ENCODE measurements around the gene EZH1. TPM values are rescaled to one million over a fixed set of nuclear protein-coding genes. Genes with fewer than 3 reads are reported as not detected.

Gene EZH1
- total RNA-seq, 1 donor from 2014 or later: 18.2 TPM

DNA sequence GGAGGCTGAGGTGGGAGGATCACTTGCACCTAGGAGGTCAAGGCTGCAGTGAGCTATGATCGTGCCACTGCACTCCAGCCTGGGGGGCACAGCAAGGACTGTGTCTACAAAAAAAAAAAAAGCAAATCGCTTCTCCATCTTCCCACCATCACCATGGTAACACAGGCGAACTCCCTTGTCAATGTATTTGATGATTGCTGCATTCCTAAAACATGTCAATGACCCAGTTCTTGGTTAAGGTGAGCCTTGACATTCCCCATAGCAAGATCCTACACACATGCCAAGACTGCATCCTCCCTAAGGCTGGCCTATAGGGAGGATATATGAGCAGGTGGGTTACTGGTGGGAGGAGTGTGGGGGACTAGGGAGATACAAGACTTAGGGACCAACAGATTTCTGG is 50.3 kb downstream of the EZH1 start:
- Histone ChIP-seq H3K4me3 (ENCODE audit: low read depth, low read length) (no peak overlapping the region), H3K27me3 (ENCODE audit: control insufficient read depth, insufficient read depth, low read length) (no peaks in the 10 kb centered on the region), H3K36me3 (ENCODE audit: control insufficient read depth, insufficient read depth, low read length) (no peaks in the 10 kb centered on the region)
- FAIRE-seq: no peak
- DNase-seq (ENCODE audit: low read depth): no peak
- TF ChIP-seq, protein P1, sequence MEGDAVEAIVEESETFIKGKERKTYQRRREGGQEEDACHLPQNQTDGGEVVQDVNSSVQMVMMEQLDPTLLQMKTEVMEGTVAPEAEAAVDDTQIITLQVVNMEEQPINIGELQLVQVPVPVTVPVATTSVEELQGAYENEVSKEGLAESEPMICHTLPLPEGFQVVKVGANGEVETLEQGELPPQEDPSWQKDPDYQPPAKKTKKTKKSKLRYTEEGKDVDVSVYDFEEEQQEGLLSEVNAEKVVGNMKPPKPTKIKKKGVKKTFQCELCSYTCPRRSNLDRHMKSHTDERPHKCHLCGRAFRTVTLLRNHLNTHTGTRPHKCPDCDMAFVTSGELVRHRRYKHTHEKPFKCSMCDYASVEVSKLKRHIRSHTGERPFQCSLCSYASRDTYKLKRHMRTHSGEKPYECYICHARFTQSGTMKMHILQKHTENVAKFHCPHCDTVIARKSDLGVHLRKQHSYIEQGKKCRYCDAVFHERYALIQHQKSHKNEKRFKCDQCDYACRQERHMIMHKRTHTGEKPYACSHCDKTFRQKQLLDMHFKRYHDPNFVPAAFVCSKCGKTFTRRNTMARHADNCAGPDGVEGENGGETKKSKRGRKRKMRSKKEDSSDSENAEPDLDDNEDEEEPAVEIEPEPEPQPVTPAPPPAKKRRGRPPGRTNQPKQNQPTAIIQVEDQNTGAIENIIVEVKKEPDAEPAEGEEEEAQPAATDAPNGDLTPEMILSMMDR (IDR thresholded peaks at IDR 0.05; ENCODE audit: insufficient read depth, low read length, severe bottlenecking): no peak

DNA sequence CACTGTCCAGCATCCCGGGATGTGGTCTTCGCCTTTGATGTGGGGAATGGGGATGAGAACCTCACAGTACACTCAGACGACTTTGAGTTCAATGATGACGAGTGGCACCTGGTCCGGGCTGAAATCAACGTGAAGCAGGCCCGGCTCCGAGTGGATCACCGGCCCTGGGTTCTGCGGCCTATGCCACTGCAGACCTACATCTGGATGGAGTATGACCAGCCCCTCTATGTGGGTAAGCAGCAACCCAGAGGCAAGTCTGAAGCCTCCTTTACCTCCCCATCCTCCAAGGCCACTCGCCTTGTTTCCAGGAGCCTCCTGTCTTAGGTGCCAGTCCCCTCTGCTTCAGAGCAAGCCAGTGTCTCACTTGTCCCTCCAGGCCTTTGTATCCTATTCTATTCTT is 52.4 kb downstream of the EZH1 start:
- no peaks in the 10 kb centered on the region for H3K36me3 ChIP-seq (ENCODE audit: control insufficient read depth, insufficient read depth, low read length)
- TF ChIP-seq, protein P1 (IDR thresholded peaks at IDR 0.05; ENCODE audit: insufficient read depth, low read length, severe bottlenecking): no peak
- H3K4me3 ChIP-seq (ENCODE audit: low read depth, low read length): no peak overlapping the region
- FAIRE-seq (no peak), DNase-seq (ENCODE audit: low read depth) (no peak)
- H3K27me3 ChIP-seq (ENCODE audit: control insufficient read depth, insufficient read depth, low read length): no peaks in the 10 kb centered on the region

DNA sequence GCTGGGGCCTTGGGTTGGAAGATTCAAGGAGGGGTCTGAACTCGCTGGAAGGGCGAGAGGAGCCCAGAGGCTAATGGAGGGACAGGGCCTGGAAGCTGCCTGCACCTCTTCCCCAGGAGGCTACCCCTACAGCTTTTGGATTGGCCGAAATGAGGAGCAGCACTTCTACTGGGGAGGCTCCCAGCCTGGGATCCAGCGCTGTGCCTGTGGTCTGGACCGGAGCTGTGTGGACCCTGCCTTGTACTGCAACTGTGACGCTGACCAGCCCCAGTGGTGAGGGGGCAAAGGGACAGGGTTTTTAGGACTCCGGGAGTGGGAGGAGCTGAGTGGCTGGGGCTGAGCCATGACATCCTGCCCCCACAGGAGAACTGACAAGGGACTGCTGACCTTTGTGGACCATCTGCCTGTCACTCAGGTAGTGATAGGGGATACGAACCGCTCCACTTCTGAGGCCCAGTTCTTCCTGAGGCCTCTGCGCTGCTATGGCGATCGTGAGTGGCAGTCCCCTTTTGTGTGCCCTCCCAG is 53.8 kb downstream of the EZH1 start:
- Histone ChIP-seq H3K36me3 (ENCODE audit: control insufficient read depth, insufficient read depth, low read length) (no peaks in the 10 kb centered on the region), H3K4me3 (ENCODE audit: low read depth, low read length) (no peak overlapping the region), H3K27me3 (ENCODE audit: control insufficient read depth, insufficient read depth, low read length) (no peaks in the 10 kb centered on the region)
- TF ChIP-seq, protein P1 (IDR thresholded peaks at IDR 0.05; ENCODE audit: insufficient read depth, low read length, severe bottlenecking): no peak
- no peak for DNase-seq (ENCODE audit: low read depth)
- FAIRE-seq: peak; percentile 43

DNA sequence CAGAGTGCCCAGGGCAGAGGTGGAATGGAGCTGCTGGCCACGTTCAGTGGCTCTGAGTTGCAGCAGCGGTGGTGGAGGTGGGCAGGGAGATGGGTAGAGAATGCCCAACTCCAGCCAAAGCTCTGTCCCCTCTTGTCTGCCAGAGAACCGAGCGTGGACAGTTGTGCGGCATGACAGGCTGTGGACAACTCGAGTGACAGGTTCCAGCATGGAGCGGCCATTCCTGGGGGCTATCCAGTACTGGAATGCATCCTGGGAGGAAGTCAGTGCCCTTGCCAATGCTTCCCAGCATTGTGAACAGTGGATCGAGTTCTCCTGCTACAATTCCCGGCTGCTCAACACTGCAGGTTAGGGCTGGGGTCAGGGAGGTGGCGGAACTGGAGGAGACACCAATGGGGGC is 54.2 kb downstream of the EZH1 start:
- DNase-seq (ENCODE audit: low read depth) (no peak), FAIRE-seq (no peak)
- TF ChIP-seq, protein P1 (IDR thresholded peaks at IDR 0.05; ENCODE audit: insufficient read depth, low read length, severe bottlenecking): no peak
- Histone ChIP-seq H3K27me3 (ENCODE audit: control insufficient read depth, insufficient read depth, low read length) (no peaks in the 10 kb centered on the region), H3K4me3 (ENCODE audit: low read depth, low read length) (no peak overlapping the region), H3K36me3 (ENCODE audit: control insufficient read depth, insufficient read depth, low read length) (no peaks in the 10 kb centered on the region)

DNA sequence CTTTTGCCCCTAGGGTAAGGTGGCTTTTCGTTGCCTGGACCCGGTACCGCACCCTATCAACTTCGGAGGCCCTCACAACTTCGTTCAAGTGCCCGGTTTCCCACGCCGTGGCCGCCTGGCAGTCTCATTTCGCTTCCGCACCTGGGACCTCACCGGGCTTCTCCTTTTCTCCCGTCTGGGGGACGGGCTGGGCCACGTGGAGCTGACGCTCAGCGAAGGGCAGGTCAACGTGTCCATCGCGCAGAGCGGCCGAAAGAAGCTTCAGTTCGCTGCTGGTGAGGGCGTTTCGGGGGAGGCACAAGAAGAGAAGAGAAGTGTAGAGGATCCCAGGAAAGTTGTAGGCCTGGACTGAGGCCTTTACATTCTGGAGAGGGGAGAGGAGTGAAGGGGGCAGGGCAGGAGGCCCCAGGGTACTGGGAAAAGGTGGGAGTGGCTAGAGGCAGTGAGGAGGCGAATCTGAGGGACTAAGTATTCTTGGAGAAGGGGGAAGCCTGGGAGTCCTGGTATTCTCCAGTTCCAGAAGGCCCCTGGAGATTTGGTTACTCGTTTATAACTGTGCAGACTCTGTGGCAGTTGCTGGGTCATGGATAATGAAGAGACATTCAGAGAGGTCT is 57.0 kb downstream of the EZH1 start:
- TF ChIP-seq, protein P1 (IDR thresholded peaks at IDR 0.05; ENCODE audit: insufficient read depth, low read length, severe bottlenecking): no peak
- H3K27me3 ChIP-seq (ENCODE audit: control insufficient read depth, insufficient read depth, low read length): no peaks in the 10 kb centered on the region
- H3K4me3 ChIP-seq (ENCODE audit: low read depth, low read length): no peak overlapping the region
- no peak for DNase-seq (ENCODE audit: low read depth)
- no peaks in the 10 kb centered on the region for H3K36me3 ChIP-seq (ENCODE audit: control insufficient read depth, insufficient read depth, low read length)
- no peak for FAIRE-seq
